Stimulated activated CD8-positive, alpha-beta memory T cell treated with anti-CD3 and anti-CD28 coated beads, Interleukin-7, amount 100 ng/mL, for 48 hours (primary cell): Measurements from ENCODE around the gene TLCD1.

Experiments
- DNase-seq, 2 donors: peaks; one replicate each; pipeline ENCODE4 v3.0.0-alpha.2; 2020; ENCODE audit warnings: low read depth in 1 of 2; ENCODE audit errors: extremely low read depth in 1 of 2

The TLCD1 gene

DNA sequence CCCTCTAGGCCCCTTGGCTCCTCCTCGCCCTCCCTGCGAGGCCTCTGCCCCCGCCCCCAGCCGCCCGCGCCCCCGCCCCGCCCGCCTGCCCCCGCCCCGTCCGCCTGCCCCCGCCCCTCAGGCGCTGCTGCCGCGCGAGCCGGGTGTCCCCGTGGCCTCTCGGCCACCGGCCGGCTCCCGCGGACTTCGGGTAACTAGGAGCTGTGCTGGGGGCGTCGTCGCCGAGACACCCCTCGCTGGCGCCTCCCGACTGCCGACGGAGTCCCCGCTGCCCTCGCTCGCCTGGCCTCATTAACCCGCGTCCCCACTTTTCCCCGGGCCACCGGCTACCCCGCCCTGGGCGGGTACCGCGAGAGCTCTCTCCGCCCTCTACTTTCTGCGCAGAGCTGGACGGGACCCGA lies at the start of gene TLCD1:
TLCD1 (minus strand) TSS at position 8 of the 401 bp plus-strand sequence. CDS start 136 bp downstream, outside the sequence.
- DNase-seq, result peak; percentile 61 to 69

DNA sequence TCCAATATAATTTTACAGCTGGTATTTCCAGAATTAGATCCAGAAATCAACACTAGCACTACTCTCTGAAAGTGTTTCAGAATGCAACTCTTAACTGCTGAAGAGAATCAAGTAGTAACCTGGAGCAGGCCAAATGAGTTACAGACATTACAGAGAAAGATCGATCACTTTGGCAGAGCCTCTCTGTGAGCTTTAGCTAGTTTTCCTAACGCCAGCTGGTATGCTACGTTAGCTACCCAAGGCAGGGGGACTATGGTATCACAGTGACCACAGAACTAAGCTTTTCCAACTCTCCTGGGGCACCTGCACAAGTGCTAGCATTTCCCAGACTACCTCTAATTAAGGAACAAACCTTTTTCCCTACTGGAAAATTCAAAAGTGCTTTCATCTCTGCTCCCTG lies 48.2 kb upstream of the TLCD1 start:
- no peak for DNase-seq

- no peak for DNase-seq
Measured at GRCh38 chr17:28773736-28774135, 47.7 kb upstream of the TLCD1 start.

DNA sequence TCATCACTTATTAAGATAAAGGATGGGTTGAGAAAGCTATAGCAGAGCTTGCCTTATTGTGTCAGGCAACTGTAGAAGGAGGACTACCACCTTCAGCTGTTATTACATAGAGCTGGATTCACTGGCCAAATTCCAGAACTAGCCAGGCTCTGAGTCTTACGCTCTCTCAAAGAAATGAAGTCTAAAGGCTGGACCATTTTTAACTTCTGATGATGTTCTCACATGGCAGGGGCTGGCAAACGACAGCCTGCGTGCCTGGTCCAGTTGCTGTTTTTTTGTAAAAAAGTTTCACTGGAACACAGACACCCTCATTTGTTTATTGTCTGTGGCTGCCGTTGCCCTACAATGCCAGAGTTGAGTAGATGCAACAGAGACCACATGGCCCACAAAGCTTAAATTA lies 39.0 kb upstream of the TLCD1 start:
- no peak for DNase-seq

- DNase-seq, result peak in 1 of 2 donors; percentile 65
Measured at GRCh38 chr17:28763804-28764266, 37.8 kb upstream of the TLCD1 start.

GRCh38 chr17:28763137-28763799 lies 37.2 kb upstream of the TLCD1 start:
- DNase-seq, result no peak

DNA sequence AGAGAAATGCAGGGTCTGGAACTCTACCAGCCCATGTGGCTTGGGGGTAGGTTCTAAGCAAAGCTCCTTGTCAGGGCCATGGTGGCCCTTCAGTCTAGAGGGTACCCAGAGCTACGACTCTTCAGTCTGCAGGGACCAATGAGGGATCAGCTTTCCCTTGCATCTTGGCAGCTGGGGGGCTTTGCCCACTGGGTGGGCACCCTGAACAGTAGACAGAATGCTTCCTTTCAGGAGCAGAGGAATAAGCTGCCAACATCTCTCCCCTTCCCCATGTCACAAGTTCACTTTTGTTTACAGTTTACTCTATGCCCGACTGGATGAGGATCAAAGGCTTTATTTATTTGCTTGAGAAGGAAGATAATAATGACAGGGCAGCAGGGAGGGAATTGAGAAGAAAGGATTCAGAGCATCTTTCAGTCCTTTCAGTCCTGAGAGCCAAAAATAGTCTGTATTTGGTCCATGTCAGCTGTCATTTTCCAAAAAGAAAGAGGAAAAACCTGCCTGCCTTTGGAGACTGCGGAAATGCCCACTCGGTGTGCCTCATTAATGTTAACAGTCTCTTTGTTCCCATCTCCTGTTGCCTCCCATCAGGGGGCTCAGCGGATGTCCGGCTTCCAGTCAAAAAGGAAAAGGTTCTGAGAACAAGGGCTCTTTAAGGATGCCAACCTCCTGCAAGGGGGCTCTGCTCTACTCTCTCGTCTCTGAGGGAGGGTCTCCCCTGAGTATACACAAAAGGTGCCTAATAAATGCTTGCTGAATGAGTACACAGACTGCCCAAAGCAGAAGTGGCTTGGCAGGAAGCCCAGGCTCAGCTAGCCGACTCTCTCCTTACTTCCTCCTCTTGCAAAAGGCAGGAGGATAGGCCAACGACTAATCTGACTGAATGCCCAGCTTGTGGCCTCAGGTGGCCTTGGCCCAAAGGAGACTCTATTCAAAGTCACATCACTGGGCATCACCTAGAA lies 34.8 kb upstream of the TLCD1 start:
- DNase-seq, result no peak

DNA sequence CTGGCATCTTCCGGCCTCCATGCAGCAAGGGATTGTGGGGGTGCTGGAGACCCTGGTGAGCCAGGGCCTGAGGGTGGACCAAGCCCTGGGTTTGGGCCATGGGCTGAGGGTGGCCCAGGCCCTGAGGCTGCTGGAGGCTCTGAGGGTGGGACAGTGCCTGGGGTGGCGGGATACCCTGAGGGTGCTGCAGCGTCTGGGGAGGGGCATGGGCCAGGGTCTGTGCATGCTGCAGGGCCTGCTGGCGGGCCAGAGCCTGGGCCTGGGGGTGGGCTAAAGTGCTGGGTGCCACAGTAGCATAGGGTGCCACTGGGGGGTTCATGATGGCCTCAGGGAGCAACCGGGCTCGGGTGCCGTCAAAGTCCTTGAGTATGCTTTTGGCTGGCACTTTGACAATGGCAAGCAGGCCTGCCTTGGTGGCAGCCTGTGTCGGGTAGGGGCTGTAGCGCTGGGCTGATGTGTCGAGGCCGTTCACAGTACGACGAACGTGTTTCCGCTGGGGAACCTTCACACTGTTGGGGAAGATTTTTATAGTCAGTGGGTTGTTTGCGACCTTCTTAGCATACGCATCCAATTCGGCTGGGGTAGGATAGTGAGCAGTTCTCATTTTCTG lies 33.3 kb upstream of the TLCD1 start:
- no peak for DNase-seq

- DNase-seq, result no peak
Measured at GRCh38 chr17:28758411-28759121, 32.5 kb upstream of the TLCD1 start.

- no peak for DNase-seq
Measured at GRCh38 chr17:28756049-28756804, 30.2 kb upstream of the TLCD1 start.

DNA sequence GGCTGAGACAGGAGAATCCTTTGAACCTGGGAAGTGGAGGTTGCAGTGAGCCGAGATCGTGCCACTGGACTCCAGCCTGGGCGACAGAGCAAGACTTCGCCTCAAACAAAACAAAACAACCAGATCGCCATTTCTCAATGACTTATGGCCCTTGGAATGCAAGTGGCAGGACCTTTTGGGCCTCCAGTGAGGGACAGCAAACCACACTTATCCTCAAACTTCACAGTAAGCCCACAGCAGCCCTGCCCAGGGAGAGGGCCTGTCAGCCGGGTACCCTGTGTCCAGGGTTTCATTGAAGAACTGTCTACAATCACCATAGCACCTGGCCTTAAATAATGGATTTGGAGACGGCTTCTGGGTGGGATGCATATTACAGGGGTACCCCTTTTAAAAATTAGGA lies 29.5 kb upstream of the TLCD1 start:
- no peak for DNase-seq

DNA sequence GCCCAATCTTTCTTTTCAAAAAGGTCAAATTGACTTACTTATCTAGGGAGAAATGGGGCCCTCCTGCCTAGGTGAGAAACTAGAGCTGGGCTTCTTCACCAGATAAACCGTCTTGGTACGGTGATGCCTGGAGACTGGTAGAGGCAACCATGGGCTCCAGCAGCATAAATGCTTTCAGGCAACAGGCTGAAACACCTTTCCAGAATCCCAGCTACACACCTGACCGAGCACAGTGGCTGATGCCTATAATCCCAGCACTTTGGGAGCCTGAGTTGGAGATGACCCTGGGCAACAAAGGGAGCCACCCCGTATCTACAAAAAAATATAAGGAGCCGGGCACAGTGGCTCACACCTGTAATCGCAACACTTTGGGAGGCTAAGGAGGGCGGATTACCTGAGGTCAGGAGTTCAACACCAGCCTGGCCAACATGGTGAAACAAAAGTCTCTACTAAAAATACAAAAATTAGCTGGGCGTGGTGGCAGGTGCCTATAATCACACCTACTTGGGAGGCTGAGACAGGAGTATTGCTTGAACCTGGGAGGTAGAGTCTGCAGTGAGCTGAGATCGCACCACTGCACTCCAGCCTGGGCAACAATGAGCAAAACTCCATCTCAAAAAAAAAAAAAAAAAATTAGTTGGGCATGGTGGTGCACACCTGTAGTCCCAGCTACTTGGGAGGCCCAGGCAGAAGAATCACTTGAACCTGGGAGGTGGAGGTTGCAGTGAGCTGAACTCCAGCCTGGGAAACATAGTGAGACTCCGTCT lies 25.8 kb upstream of the TLCD1 start:
- DNase-seq, result no peak

DNA sequence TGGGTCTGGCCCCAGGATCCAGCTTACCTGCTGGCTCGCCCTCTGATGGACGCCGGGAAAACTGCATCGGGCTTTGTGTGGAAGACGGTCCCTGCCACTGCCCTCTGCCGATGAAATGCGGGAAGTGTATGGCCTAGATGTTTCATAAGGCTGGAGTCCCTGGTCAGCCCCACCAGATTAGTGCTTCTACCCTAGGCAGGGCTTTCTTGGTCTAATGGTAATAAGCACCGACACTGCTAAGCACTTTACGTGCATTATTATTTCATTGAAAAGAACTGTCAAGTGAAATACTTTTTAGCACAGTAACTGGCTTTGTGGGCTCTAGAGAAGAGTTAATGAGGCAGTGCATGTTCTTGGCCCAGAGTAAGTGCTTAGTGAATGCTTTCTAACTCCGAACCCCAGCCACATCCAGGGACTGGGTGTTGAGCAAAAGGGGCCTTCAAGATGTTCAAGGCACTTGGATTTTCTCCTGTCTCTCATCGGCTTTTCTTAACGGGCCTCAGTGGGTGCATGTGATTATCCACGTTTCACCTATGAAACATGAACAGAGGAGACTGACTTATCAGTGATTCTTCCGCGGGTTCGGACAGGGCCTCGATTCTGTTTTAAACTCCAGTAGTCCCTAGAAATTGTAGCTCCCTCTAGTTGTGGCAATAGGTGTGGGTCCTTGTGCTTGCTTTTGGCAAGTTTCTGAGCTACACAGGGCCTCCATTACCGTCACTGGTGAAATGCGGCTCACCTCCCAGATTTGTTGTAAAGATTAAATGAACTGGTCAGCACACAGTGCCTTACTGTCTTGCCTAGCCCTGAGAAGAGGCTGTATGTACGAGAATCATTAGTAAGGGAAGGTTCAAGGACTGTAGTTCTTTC lies 24.4 kb upstream of the TLCD1 start:
- peak; percentile 61 to 87 for DNase-seq

DNA sequence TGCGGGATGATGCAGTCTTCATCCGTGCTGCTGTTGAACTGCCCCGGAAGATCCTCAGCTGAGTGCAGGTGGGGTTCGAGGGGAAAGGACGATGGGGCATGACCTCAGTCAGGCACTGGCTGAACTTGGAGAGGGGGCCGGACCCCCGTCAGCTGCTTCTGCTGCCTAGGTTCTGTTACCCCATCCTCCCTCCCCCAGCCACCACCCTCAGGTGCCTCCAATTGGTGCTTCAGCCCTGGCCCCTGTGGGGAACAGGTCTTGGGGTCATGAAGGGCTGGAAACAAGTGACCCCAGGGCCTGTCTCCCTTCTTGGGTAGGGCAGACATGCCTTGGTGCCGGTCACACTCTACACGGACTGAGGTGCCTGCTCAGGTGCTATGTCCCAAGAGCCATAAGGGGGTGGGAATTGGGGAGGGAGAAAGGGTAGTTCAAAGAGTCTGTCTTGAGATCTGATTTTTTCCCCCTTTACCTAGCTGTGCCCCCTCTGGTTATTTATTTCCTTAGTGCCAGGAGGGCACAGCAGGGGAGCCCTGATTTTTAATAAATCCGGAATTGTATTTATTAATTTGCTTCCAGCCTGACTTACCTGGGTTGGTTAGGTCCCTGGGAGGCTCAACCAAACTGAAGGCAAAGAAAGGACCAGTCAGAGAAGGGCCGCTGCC lies 23.6 kb upstream of the TLCD1 start:
- no peak for DNase-seq

DNA sequence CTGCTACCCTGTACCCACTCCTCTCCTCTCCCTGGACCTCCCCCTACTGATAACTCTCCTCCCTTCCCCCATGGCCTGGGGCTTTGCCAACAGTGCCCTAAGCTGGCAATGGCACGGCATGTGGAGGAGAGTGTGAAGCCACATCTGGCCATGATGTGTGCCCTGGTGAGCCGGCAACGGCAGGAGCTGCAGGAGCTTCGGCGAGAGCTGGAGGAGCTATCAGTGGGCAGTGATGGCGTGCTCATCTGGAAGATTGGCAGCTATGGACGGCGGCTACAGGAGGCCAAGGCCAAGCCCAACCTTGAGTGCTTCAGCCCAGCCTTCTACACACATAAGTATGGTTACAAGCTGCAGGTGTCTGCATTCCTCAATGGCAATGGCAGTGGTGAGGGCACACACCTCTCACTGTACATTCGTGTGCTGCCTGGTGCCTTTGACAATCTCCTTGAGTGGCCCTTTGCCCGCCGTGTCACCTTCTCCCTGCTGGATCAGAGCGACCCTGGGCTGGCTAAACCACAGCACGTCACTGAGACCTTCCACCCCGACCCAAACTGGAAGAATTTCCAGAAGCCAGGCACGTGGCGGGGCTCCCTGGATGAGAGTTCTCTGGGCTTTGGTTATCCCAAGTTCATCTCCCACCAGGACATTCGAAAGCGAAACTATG lies 23.0 kb upstream of the TLCD1 start:
- no peak for DNase-seq

- no peak for DNase-seq
Measured at GRCh38 chr17:28747801-28748750, 22.0 kb upstream of the TLCD1 start.
